A673 (cell line): ENCODE measurements around the gene HECW1. TPM values are rescaled to one million over a fixed set of nuclear protein-coding genes. Genes with fewer than 3 reads are reported as not detected.

ENCODE experiments used
- BruUV-seq: library from RNA; stranded (reverse); fragments of 400-500 nt; replicated peaks from 2 replicates; lab custom pipeline; 2021; lab: Mats Ljungman, UMichigan
- CTCF ChIA-PET: fragments of 300-600 bp; sonication (Branson Sonifier 250); formaldehyde crosslinking; loops from one replicate; lab custom pipeline; 2022; ENCODE audit warnings: antibody characterized with exemption; lab: Charles Lee
- POLR2A ChIA-PET: fragments of 300-600 bp; sonication (Branson Sonifier 250); formaldehyde crosslinking; loops from one replicate; lab custom pipeline; 2022; ENCODE audit warnings: antibody characterized with exemption; ENCODE audit not compliant: low non-redundant PET; lab: Charles Lee
- DNase-seq: peaks from one replicate; pipeline ENCODE4 v3.0.0-alpha.2; 2015; ENCODE audit warnings: low spot score
- H3K27ac ChIP-seq: fragments of 200-600 bp; sonication (generic); 2 replicates; pipeline ENCODE4 v1.5.1; 2016; ENCODE audit warnings: mixed run types, low read depth, mild to moderate bottlenecking, mixed read lengths, antibody characterized with exemption, low read length; ENCODE audit not compliant: poor library complexity, severe bottlenecking
- H3K27me3 ChIP-seq: fragments of 200-600 bp; sonication (generic); replicated peaks from 2 replicates; pipeline ENCODE4 v1.6.1; 2017; ENCODE audit warnings: mixed run types, low read depth, mild to moderate bottlenecking, mixed read lengths, antibody characterized with exemption, low read length; ENCODE audit not compliant: insufficient read depth, poor library complexity
- H3K36me3 ChIP-seq: fragments of 200-600 bp; sonication (generic); 2 replicates; pipeline ENCODE4 v1.6.1; 2016; ENCODE audit warnings: mixed run types, mild to moderate bottlenecking, mixed read lengths, antibody characterized with exemption, low read length; ENCODE audit not compliant: insufficient read depth, poor library complexity, severe bottlenecking
- H3K4me1 ChIP-seq: fragments of 200-600 bp; sonication (generic); 2 replicates; pipeline ENCODE4 v1.6.1; 2017; ENCODE audit warnings: mixed run types, mild to moderate bottlenecking, mixed read lengths, antibody characterized with exemption, low read length; ENCODE audit not compliant: insufficient read depth, poor library complexity, severe bottlenecking
- H3K4me3 ChIP-seq: fragments of 200-600 bp; sonication (generic); 2 replicates; pipeline ENCODE4 v1.5.1; 2016; ENCODE audit warnings: low read depth, mixed run types, mild to moderate bottlenecking, mixed read lengths, low read length; ENCODE audit not compliant: poor library complexity, severe bottlenecking
- H3K9me3 ChIP-seq: fragments of 200-600 bp; sonication (generic); 2 replicates; pipeline ENCODE4 v1.6.1; 2016; ENCODE audit warnings: mixed run types, low read depth, mild to moderate bottlenecking, mixed read lengths, antibody characterized with exemption, low read length; ENCODE audit not compliant: poor library complexity, severe bottlenecking
- EZH2 ChIP-seq: fragments of 200-600 bp; sonication (generic); IDR thresholded peaks from 2 replicates; pipeline ENCODE4 v1.6.1; 2017; ENCODE audit warnings: borderline replicate concordance, low read depth, mild to moderate bottlenecking, mixed read lengths, antibody characterized with exemption, low read length; ENCODE audit not compliant: poor library complexity, severe bottlenecking
- intact Hi-C: fragments of 100-400 bp; cut with micrococcal nuclease; formaldehyde crosslinking; loops from one replicate; pipeline ENCODE4 v1.10.0; 2022; ENCODE audit not compliant: unreplicated experiment
- total RNA-seq: library from RNA; stranded (reverse); gene quantifications from 2 replicates; pipeline ENCODE4 v1.2.3, GENCODE V29; 2021
- TF ChIP-seq, protein P1 (sequence below): fragments of 300-800, 200-600 bp; sonication (generic); conservative IDR thresholded peaks from 2 replicates; pipeline ENCODE4 v1.5.1; 2017; ENCODE audit warnings: low read depth, mild to moderate bottlenecking, antibody characterized with exemption, low read length, moderate library complexity, mixed read lengths

The HECW1 gene
- total RNA-seq, 1 experiment from 2014 or later = 0.39 TPM

DNA sequence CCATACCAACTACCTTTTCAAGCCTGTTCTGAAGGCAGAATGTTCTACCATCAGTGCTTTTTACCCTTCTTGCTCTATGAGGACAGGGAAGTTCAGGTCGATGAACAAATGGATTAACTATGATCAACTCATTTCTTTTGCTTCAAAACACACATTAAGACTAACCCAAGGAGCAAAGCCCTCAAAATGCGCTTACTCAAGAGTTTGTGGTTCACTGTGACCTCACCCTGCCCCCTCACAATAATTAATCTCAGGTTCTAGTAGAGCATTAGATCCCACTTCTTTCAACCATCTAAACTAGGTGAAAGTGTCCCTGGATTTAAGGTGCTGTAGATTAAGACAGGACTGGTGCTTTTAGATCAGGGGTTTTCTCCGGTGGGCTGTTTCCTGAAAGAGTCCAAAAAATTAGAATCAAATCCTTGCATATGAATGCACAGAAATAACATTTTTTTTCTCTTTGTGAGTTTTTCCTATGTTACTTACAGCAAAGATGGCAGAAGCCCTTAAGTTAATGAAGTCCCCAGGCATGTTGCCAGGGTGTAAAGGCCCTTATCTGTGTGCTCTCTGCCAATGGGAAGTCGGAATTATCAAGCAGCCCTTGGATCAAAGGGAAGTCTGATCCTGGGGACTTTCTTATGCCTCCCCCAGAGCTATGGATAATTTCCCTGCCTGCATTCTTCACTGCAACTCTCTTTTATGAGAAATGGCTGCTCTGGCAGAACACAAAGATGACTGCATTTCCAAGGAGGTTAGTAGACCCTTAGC, 264.9 kb downstream of the HECW1 start:
- DNase-seq = no peak
- ChIA-PET CTCF (no interaction called here), POLR2A (no interaction called here)
- no TSS peak for BruUV-seq
- H3K36me3 ChIP-seq = no peaks in the 10 kb centered on the region
- H3K27ac ChIP-seq = no peak overlapping the region
- intact Hi-C loops = no loop called here
- TF ChIP-seq, protein P1, sequence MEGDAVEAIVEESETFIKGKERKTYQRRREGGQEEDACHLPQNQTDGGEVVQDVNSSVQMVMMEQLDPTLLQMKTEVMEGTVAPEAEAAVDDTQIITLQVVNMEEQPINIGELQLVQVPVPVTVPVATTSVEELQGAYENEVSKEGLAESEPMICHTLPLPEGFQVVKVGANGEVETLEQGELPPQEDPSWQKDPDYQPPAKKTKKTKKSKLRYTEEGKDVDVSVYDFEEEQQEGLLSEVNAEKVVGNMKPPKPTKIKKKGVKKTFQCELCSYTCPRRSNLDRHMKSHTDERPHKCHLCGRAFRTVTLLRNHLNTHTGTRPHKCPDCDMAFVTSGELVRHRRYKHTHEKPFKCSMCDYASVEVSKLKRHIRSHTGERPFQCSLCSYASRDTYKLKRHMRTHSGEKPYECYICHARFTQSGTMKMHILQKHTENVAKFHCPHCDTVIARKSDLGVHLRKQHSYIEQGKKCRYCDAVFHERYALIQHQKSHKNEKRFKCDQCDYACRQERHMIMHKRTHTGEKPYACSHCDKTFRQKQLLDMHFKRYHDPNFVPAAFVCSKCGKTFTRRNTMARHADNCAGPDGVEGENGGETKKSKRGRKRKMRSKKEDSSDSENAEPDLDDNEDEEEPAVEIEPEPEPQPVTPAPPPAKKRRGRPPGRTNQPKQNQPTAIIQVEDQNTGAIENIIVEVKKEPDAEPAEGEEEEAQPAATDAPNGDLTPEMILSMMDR = no peak
- TF ChIP-seq EZH2 = no peak
- no peaks in the 10 kb centered on the region for H3K27me3 ChIP-seq
- H3K4me1 ChIP-seq = no peaks in the 10 kb centered on the region
- no peak overlapping the region for H3K4me3 ChIP-seq
- no peaks in the 10 kb centered on the region for H3K9me3 ChIP-seq

DNA sequence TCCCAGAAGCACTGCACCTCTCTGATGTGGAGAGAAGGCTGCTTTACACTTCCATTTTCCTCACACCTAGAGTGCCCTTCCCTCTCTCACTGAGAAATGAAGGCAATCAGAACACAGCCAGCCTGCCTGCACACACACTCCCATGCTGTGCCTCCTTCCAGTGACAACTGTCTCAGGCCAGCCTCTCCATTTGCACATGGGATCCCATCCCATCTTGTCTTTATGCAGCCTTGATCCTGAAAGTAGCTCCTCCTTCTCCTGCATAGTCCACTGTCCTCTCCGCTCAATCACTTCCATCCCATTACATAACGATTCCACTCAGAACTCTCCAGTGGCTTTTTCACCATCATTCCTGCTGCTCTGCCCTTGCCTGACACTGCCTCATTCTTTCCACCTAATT, 266.8 kb downstream of the HECW1 start:
- Histone ChIP-seq H3K4me1 (no peaks in the 10 kb centered on the region), H3K9me3 (no peaks in the 10 kb centered on the region), H3K4me3 (no peak overlapping the region), H3K27ac (no peak overlapping the region), H3K36me3 (no peaks in the 10 kb centered on the region), H3K27me3 (no peaks in the 10 kb centered on the region)
- no TSS peak for BruUV-seq
- DNase-seq = no peak
- ChIA-PET CTCF (interaction anchor here (0.5 kb wide), 1 partner anchor 61 kb away, joined by 3 read pairs; no protein-coding TSS in a partner anchor), POLR2A (no interaction called here)
- intact Hi-C loops = no loop called here
- TF ChIP-seq EZH2 = no peak
- TF ChIP-seq, protein P1 = no peak

DNA sequence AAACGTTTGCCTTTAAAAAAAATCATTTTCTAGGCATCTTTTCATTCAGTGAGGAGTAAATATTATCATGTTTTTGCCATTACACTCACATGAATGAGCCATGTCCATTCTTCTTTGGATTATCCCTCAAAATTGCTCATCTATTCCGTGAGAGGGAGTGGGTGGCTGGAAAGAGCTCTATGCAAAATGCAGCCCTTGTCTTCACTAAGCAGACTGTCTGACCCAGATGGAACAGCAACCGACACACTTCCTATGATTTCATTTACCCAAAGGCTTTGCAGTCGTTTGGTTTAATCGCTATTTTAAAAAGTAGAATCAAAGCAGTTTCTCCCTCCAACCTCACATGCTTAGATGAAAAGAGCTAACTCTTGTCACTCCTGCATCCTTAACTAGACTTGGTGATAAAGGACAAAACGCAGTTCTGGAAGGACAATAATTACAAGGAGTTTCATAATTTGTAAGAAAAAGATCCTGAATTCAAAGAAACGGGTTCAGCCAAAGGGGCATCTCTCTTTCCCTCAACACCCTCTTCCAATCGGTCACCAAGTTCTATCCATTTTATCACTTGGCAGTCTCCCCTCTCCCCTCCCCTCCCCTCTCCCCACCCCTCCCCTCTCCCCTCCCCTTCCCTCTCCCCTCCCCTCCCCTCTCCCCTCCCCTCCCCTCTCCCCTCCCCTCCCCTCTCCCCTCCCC, 272.3 kb downstream of the HECW1 start:
- Histone ChIP-seq H3K4me1 (no peaks in the 10 kb centered on the region), H3K27me3 (no peaks in the 10 kb centered on the region), H3K9me3 (peaks cover 2% of the 10 kb centered on the region), H3K36me3 (no peaks in the 10 kb centered on the region), H3K4me3 (no peak overlapping the region), H3K27ac (no peak overlapping the region)
- POLR2A ChIA-PET = no interaction called here
- intact Hi-C loops = no loop called here
- BruUV-seq = no TSS peak
- CTCF ChIA-PET = no interaction called here
- TF ChIP-seq, protein P1 = no peak
- TF ChIP-seq EZH2 = no peak
- DNase-seq = no peak
